ENCODE results near the gene WNT11. TPM values are rescaled to one million over a fixed set of nuclear protein-coding genes. Genes with fewer than 3 reads are reported as not detected.

WNT11 gene
- total RNA-seq, 1 experiment from 2014 or later = not detected

- H3K9me3 Mint-ChIP-seq = peaks cover 0 to 3% of the 10 kb centered on the region in 2 experiments; a peak in 1 of 5 replicates
- Histone ChIP-seq H2BK12ac (ENCODE audit: insufficient read length, low read depth, low read length) (no peak overlapping the region), H3K79me2 (ENCODE audit: insufficient read depth, low read length) (no peaks in the 10 kb centered on the region), H3K56ac (ENCODE audit: insufficient read length, low read depth, low read length) (no peak overlapping the region), H3K4ac (ENCODE audit: low read depth, low read length) (no peak overlapping the region), H4K5ac (ENCODE audit: insufficient read length, low read depth, low read length) (no peak overlapping the region), H2BK20ac (ENCODE audit: low read depth, low read length, poor library complexity, severe bottlenecking) (no peak overlapping the region), H2BK5ac (ENCODE audit: insufficient read length, low read length) (no peak overlapping the region), H3K9me3 (ENCODE audit: control insufficient read depth, low read depth, low read length) (no peaks in the 10 kb centered on the region), H3K27ac (ENCODE audit: insufficient read length, low read depth, low read length) (no peak overlapping the region), H2AK5ac (ENCODE audit: insufficient read length, low read length) (no peak overlapping the region), H3K27me3 (ENCODE audit: insufficient read depth, low read length) (no peaks in the 10 kb centered on the region; the same call in 1 of the 2 replicates), H2AFZ (ENCODE audit: low read length) (no peak overlapping the region), H2BK15ac (ENCODE audit: low read depth, low read length) (no peak overlapping the region), H3K9ac (ENCODE audit: extremely low read depth, insufficient read length, low read length) (no peak overlapping the region), H3T11ph (ENCODE audit: low read length) (no peak overlapping the region), H3K23ac (ENCODE audit: insufficient read length, low read depth, low read length) (no peak overlapping the region), H3K18ac (ENCODE audit: insufficient read length, low read depth, low read length) (no peak overlapping the region), H4K8ac (replicated peaks; ENCODE audit: insufficient read length, low read depth, low read length) (no peak overlapping the region), H2BK120ac (ENCODE audit: low read depth, low read length, poor library complexity, severe bottlenecking) (no peak overlapping the region), H3K4me1 (ENCODE audit: insufficient read depth, low read length) (peaks cover 3% of the 10 kb centered on the region; the same call in 1 of the 2 replicates), H3K23me2 (ENCODE audit: insufficient read length, low read depth, low read length, poor library complexity, severe bottlenecking) (no peaks in the 10 kb centered on the region), H3K79me1 (ENCODE audit: insufficient read depth, low read depth, low read length, poor library complexity, severe bottlenecking) (no peaks in the 10 kb centered on the region), H4K20me1 (ENCODE audit: control insufficient read depth, insufficient read depth, insufficient read length) (no peaks in the 10 kb centered on the region), H3K14ac (ENCODE audit: insufficient read depth, low read length) (no peak overlapping the region), H4K91ac (ENCODE audit: insufficient read length, low read depth, low read length) (no peak overlapping the region), H3K4me2 (ENCODE audit: insufficient read depth, insufficient read length, low read length) (no peak overlapping the region)
- no peaks in the 10 kb centered on the region; a peak in 1 of 7 replicates for H3K36me3 Mint-ChIP-seq (ENCODE audit: insufficient read depth in 1 of 3, low read depth in 3 of 3)
- no peak overlapping the region for H3K27ac Mint-ChIP-seq
- DNase-seq = no peak
- no CpG with 5 or more reads among the region's 6 CpGs for WGBS (ENCODE audit: extremely low coverage, insufficient read length, low lambda C conversion rate)
- H3K4me3 Mint-ChIP-seq = no peak overlapping the region; a peak in 1 of 5 replicates
- H3K27me3 Mint-ChIP-seq (ENCODE audit: low read depth) = peaks cover 36% of the 10 kb centered on the region
- H3K4me1 Mint-ChIP-seq = peaks cover 19% of the 10 kb centered on the region in 2 experiments
- TF ChIP-seq CTCF (conservative IDR thresholded peaks at IDR 0.05) = no peak
Measured at GRCh38 chr11:76247091-76247490, 40.8 kb upstream of the WNT11 start.
